SK-N-MC (cell line): Measurements from ENCODE around the gene OR10V1.

Source experiments
- DNase-seq: peaks from one replicate; pipeline ENCODE4 v3.0.0-alpha.2; 2011; ENCODE audit warnings: low read depth, low spot score
- H3K27ac ChIP-seq: fragments of 200-600 bp; sonication (generic); 2 replicates; pipeline ENCODE4 v1.5.1; 2016; ENCODE audit warnings: mixed run types
- H3K36me3 ChIP-seq: fragments of 200-600 bp; sonication (generic); 2 replicates; pipeline ENCODE4 v1.6.1; 2017; ENCODE audit warnings: antibody characterized with exemption, low read length, mixed read lengths; ENCODE audit not compliant: insufficient read depth
- H3K4me3 ChIP-seq: fragments of 200-600 bp; sonication (generic); 2 replicates; pipeline ENCODE4 v1.5.1; 2016
- H3K9ac ChIP-seq: fragments of 200-600 bp; sonication (generic); 2 replicates; pipeline ENCODE4 v1.8.0; 2017; ENCODE audit warnings: mixed run types, mixed read lengths; ENCODE audit not compliant: insufficient read length
- H3K9me3 ChIP-seq: fragments of 200-600 bp; sonication (generic); 2 replicates; pipeline ENCODE4 v1.6.1; 2017; ENCODE audit warnings: low read depth, mild to moderate bottlenecking, antibody characterized with exemption, low read length, moderate library complexity, mixed read lengths
- EZH2 ChIP-seq: fragments of 200-600 bp; sonication (generic); IDR thresholded peaks from one replicate; pipeline ENCODE4 v1.6.1; 2017; ENCODE audit warnings: antibody characterized with exemption
- FOXP2 ChIP-seq: optimal IDR thresholded peaks from 2 replicates; pipeline ENCODE3; 2011; ENCODE audit warnings: mild to moderate bottlenecking, moderate library complexity; ENCODE audit not compliant: insufficient read depth; ENCODE audit errors: extremely low read length, control extremely low read depth
- POLR2AphosphoS5 ChIP-seq: IDR thresholded peaks from 2 replicates; pipeline ENCODE4 v1.6.1; 2012; ENCODE audit warnings: mild to moderate bottlenecking, low read depth, low read length, borderline replicate concordance

The OR10V1 gene

DNA sequence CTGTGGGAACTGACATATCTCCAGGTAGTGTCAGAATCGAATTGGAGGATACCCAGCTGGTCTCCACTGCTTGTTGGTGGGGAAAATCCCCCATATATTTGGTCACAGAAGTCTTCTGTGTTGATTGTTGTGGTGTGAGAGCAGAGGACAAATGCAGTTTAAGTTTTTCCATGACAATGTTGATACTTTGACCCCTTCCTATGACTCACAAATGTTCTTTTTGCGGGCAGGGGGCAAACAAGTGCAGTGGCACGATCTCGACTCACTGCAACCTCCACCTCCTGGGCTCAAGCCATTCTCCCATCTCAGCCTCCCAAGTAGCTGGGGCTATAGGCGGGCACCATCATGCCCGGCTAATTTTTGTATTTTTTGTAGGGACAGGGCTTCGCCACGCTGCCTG, 37.4 kb downstream of the OR10V1 start:
- H3K4me3 ChIP-seq: no peak overlapping the region
- H3K27ac ChIP-seq: no peak overlapping the region
- H3K9ac ChIP-seq: no peak overlapping the region
- no peaks in the 10 kb centered on the region for H3K36me3 ChIP-seq
- DNase-seq: no peak
- no peak for TF ChIP-seq FOXP2
- TF ChIP-seq EZH2: no peak
- no peak for TF ChIP-seq POLR2AphosphoS5
- H3K9me3 ChIP-seq: no peaks in the 10 kb centered on the region

DNA sequence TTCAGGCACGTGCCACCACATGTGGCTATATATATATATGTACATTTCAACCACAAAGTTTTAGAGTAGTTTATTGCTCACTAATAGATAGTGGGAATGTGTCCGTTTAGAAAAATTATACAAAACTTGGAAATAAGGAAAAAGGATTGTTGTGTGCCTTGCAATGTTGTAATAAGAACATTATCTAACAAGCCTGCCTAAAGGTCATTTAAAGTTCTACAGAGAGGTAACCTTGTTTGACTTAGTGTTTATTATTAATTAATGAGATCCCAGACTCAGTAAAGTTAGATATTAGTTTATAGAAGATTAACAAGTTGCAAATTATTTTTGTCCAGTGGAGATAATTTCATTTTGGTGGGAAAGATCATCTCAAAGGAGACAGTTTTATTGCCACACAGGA, 39.4 kb downstream of the OR10V1 start:
- Histone ChIP-seq H3K4me3 (no peak overlapping the region), H3K36me3 (no peaks in the 10 kb centered on the region), H3K9ac (no peak overlapping the region), H3K9me3 (no peaks in the 10 kb centered on the region), H3K27ac (no peak overlapping the region)
- no peak for DNase-seq
- TF ChIP-seq POLR2AphosphoS5 (no peak), EZH2 (no peak), FOXP2 (no peak)

DNA sequence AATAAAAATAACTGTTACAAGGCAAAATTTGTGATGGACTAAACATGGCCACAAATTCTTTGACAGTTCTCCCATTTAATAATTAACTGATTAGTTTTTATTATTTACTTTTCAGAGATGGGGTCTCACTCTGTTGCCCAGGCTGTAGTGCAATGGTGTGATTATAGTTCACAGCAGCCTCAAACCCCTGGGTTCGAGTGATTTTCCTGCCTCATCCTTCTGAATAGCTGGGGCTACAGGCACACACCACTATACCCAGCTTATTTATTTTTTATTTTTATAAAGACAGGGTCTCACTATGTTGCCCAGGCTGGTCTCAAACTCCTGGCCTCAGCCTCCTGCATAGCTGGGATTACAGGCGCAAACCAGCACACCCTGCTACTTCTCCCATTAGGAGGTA, 40.4 kb downstream of the OR10V1 start:
- no peak overlapping the region for H3K9ac ChIP-seq
- no peak for DNase-seq
- no peak overlapping the region for H3K4me3 ChIP-seq
- no peak for TF ChIP-seq EZH2
- TF ChIP-seq FOXP2: no peak
- no peak for TF ChIP-seq POLR2AphosphoS5
- H3K36me3 ChIP-seq: no peaks in the 10 kb centered on the region
- no peaks in the 10 kb centered on the region for H3K9me3 ChIP-seq
- no peak overlapping the region for H3K27ac ChIP-seq

DNA sequence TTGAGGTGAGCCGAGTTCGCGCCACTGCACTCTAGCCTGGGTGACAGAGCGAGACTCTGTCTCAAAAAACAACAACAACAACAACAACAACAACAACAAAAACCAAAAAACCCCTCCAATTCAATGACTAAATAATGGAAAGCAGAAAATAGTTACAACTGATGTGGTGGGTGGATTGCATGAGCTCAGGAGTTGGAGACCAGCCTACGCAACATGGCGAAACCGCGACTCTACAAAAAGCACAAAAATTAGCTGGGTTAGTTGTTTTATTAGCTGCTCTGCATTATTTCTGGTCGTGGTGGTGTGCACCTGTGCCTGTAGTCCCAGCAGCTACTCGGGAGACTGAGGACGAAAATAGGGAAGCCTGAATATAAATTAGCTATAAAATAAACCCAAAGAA, 42.2 kb downstream of the OR10V1 start:
- Histone ChIP-seq H3K9ac (no peak overlapping the region), H3K27ac (no peak overlapping the region), H3K4me3 (no peak overlapping the region), H3K9me3 (no peaks in the 10 kb centered on the region), H3K36me3 (peaks cover 10% of the 10 kb centered on the region)
- TF ChIP-seq EZH2 (no peak), FOXP2 (no peak), POLR2AphosphoS5 (no peak)
- DNase-seq: no peak

GRCh38 chr11:59669611-59670009, 44.0 kb downstream of the OR10V1 start:
- no peak for DNase-seq
- H3K27ac ChIP-seq: peak overlapping the region; percentile 95
- peak overlapping the region; percentile 99 for H3K4me3 ChIP-seq
- H3K9ac ChIP-seq: peak overlapping the region; percentile 95
- H3K9me3 ChIP-seq: no peaks in the 10 kb centered on the region
- TF ChIP-seq EZH2 (no peak), FOXP2 (no peak), POLR2AphosphoS5 (no peak)
- peaks cover 27% of the 10 kb centered on the region for H3K36me3 ChIP-seq

- Histone ChIP-seq H3K27ac (peak within 1 kb of the TSS; percentile 95), H3K9ac (peak within 1 kb of the TSS; percentile 95), H3K36me3 (peaks cover 33% of the 10 kb centered on the region), H3K4me3 (peak within 1 kb of the TSS; percentile 99), H3K9me3 (no peaks in the 10 kb centered on the region)
- peak; percentile 86 for DNase-seq
- peak; percentile 89 for TF ChIP-seq POLR2AphosphoS5
- TF ChIP-seq EZH2: no peak
These were observed 44.6 kb downstream of the OR10V1 start, which contains the start of gene PATL1 for GRCh38 chr11:59668950-59669610. Gene PATL1 (minus strand): TSS chr11:59669037. CDS start chr11:59668895, 142 bp downstream.

- H3K27ac ChIP-seq: no peak overlapping the region
- H3K9ac ChIP-seq: peak overlapping the region; percentile 91
- no peak for TF ChIP-seq EZH2
- TF ChIP-seq POLR2AphosphoS5: no peak
- no peak for TF ChIP-seq FOXP2
These were observed 45.3 kb downstream of the OR10V1 start for GRCh38 chr11:59668188-59668949.

DNA sequence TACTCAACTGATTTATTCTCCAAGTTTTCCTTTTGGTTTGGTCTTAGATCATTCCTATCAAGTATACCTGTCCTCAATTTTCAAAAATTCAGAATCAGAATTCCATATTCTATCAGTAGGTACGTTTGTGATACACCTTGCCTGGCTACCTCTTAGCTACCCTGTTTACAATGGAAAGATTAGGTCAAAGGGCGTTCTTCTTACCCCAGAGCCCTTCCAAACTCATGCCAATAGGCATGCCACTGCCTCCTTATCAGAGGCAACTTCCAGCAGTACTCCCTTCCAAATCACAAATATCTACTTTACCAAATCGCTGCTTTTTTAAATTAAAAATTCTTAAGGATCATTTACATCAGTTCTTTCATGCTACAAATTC, 45.8 kb downstream of the OR10V1 start:
- Histone ChIP-seq H3K9me3 (no peaks in the 10 kb centered on the region), H3K36me3 (peaks cover 45% of the 10 kb centered on the region), H3K9ac (peak overlapping the region; percentile 91), H3K4me3 (peak overlapping the region; percentile 99), H3K27ac (no peak overlapping the region)
- DNase-seq: no peak
- TF ChIP-seq EZH2 (no peak), POLR2AphosphoS5 (no peak), FOXP2 (no peak)

More at GRCh38 chr11:59668188-59668949, 45.3 kb downstream of the OR10V1 start:
- Histone ChIP-seq H3K36me3 (peaks cover 40% of the 10 kb centered on the region), H3K9me3 (no peaks in the 10 kb centered on the region), H3K4me3 (peak overlapping the region; percentile 99)
- no peak for DNase-seq

DNA sequence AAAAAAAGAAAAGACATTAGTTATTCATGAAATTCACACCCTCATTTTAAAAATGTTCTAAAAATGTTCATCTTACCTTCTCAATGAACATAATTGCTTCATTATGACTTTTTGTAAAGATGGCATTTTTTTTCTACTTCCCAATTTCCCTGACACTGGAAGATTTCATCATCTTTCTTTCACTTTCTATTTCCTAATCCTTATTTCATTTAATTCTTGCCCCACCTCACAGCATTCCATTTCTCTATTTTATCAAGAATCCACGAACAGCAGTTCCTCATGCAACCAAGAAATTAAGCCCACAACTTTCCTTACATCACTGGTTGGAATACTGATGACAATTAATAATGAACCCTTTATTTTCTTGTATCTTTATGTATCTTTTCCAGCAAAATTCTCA, 46.7 kb downstream of the OR10V1 start:
- H3K36me3 ChIP-seq: peaks cover 54% of the 10 kb centered on the region
- no peaks in the 10 kb centered on the region for H3K9me3 ChIP-seq
- TF ChIP-seq FOXP2 (no peak), EZH2 (no peak), POLR2AphosphoS5 (no peak)
- H3K27ac ChIP-seq: peak overlapping the region; percentile 59; the same call in 1 of the 2 replicates
- H3K4me3 ChIP-seq: peak overlapping the region; percentile 99
- peak overlapping the region; percentile 91 for H3K9ac ChIP-seq
- no peak for DNase-seq
